Measurements from ENCODE around the gene TGIF1. TPM values are rescaled to one million over a fixed set of nuclear protein-coding genes. Genes with fewer than 3 reads are reported as not detected.

The TGIF1 gene
- total RNA-seq, 2 donors from 2014 or later, result 17.1 to 23.1 TPM

GRCh38 chr18:3426074-3426473 is 23.9 kb upstream of the TGIF1 start:
- WGBS, 2 donors, result 76 to 79% methylated on average over 4 of the region's 4 CpGs
- no peak for DNase-seq
- ATAC-seq, result no peak
- intact Hi-C loops (cut with DNase I), result no loop called here
- no peak for TF ChIP-seq POLR2A (IDR thresholded peaks at IDR 0.05)
- TF ChIP-seq, protein P1, sequence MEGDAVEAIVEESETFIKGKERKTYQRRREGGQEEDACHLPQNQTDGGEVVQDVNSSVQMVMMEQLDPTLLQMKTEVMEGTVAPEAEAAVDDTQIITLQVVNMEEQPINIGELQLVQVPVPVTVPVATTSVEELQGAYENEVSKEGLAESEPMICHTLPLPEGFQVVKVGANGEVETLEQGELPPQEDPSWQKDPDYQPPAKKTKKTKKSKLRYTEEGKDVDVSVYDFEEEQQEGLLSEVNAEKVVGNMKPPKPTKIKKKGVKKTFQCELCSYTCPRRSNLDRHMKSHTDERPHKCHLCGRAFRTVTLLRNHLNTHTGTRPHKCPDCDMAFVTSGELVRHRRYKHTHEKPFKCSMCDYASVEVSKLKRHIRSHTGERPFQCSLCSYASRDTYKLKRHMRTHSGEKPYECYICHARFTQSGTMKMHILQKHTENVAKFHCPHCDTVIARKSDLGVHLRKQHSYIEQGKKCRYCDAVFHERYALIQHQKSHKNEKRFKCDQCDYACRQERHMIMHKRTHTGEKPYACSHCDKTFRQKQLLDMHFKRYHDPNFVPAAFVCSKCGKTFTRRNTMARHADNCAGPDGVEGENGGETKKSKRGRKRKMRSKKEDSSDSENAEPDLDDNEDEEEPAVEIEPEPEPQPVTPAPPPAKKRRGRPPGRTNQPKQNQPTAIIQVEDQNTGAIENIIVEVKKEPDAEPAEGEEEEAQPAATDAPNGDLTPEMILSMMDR (IDR thresholded peaks at IDR 0.05), result no peak
- no peak overlapping the region for H3K27ac ChIP-seq
- no peaks in the 10 kb centered on the region for H3K27me3 ChIP-seq
- H3K9me3 ChIP-seq, result no peaks in the 10 kb centered on the region
- no peaks in the 10 kb centered on the region for H3K4me1 ChIP-seq
- H3K36me3 ChIP-seq (replicated peaks in 1 of 2; ENCODE audit: insufficient read depth in 1 of 2, low read depth in 2 of 2), result no peaks in the 10 kb centered on the region
- no peak overlapping the region for H3K4me3 ChIP-seq

GRCh38 chr18:3427944-3428343 is 22.0 kb upstream of the TGIF1 start:
- no peak overlapping the region for H3K27ac ChIP-seq
- DNase-seq (no peak), ATAC-seq (no peak)
- no peaks in the 10 kb centered on the region for H3K36me3 ChIP-seq (replicated peaks in 1 of 2; ENCODE audit: insufficient read depth in 1 of 2, low read depth in 2 of 2)
- intact Hi-C loops (cut with DNase I), result no loop called here
- no peaks in the 10 kb centered on the region for H3K4me1 ChIP-seq
- no peaks in the 10 kb centered on the region for H3K27me3 ChIP-seq
- TF ChIP-seq POLR2A (IDR thresholded peaks at IDR 0.05), result no peak
- TF ChIP-seq, protein P1 (IDR thresholded peaks at IDR 0.05), result no peak
- 76 to 80% methylated on average over 5 of the region's 5 CpGs for WGBS, 2 donors
- no peaks in the 10 kb centered on the region for H3K9me3 ChIP-seq
- H3K4me3 ChIP-seq, result no peak overlapping the region

DNA sequence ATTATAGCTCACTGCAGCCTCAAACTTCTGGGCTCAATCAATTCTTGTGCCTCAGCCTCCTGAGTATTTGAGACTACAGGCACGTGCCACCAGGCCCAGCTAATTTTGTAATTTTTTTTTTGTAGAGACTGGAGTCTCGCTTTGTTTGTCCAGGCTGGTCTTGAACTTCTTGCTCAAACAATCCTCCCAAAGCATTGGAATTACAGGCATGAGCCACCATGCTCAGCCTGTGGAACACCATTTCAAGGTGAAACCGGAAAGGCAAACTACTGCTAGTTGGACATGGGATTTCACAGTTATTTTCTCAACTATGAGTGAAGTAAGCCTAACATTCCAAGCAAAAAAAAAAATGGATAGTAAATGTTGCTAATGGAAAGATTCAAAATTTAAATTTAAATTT is 20.9 kb upstream of the TGIF1 start:
- no peak for TF ChIP-seq POLR2A (IDR thresholded peaks at IDR 0.05)
- TF ChIP-seq, protein P1 (IDR thresholded peaks at IDR 0.05), result no peak
- no peaks in the 10 kb centered on the region for H3K4me1 ChIP-seq
- intact Hi-C loops (cut with DNase I), result no loop called here
- no peaks in the 10 kb centered on the region for H3K36me3 ChIP-seq (replicated peaks in 1 of 2; ENCODE audit: insufficient read depth in 1 of 2, low read depth in 2 of 2)
- DNase-seq (no peak), ATAC-seq (no peak)
- no peak overlapping the region for H3K27ac ChIP-seq
- no peak overlapping the region for H3K4me3 ChIP-seq
- no peaks in the 10 kb centered on the region for H3K27me3 ChIP-seq
- no peaks in the 10 kb centered on the region for H3K9me3 ChIP-seq
- WGBS, 2 donors, result 88 to 91% methylated on average over 3 of the region's 3 CpGs

GRCh38 chr18:3434685-3435084 is 15.3 kb upstream of the TGIF1 start:
- DNase-seq, result no peak
- intact Hi-C loops (cut with DNase I), result no loop called here
- no peak for ATAC-seq
- TF ChIP-seq POLR2A (IDR thresholded peaks at IDR 0.05), result no peak
- TF ChIP-seq, protein P1 (IDR thresholded peaks at IDR 0.05), result no peak
- Histone ChIP-seq H3K27me3 (no peaks in the 10 kb centered on the region), H3K36me3 (replicated peaks in 1 of 2; ENCODE audit: insufficient read depth in 1 of 2, low read depth in 2 of 2) (no peaks in the 10 kb centered on the region), H3K4me3 (no peak overlapping the region), H3K9me3 (no peaks in the 10 kb centered on the region), H3K27ac (no peak overlapping the region), H3K4me1 (no peaks in the 10 kb centered on the region)
- 70 to 72% methylated on average over 4 of the region's 4 CpGs for WGBS, 2 donors

DNA sequence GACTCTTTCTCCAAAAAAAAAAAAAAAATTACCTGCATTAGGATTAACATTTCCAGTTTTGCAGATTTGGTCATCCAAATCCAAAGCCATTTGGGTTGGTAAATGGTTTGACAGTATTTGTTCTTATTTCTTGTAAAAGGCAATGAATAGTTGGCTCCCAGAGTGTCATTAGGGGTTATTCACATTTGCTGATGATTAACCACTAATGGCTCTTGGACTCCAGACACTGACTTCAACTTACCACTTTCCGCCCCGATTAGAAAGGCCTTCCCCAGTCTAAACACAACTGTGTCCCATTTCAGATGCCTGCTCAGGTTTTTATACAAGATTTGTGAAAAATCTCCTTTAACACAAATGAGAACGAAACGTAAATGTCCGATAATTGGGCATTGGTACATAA is 9.6 kb upstream of the TGIF1 start:
- WGBS, 2 donors, result 56 to 67% methylated on average over 5 of the region's 5 CpGs
- no peaks in the 10 kb centered on the region for H3K9me3 ChIP-seq
- no peaks in the 10 kb centered on the region for H3K27me3 ChIP-seq
- no peak for ATAC-seq
- peak overlapping the region in 1 of 4 donors; percentile 18 for H3K27ac ChIP-seq
- no peak for DNase-seq
- no peak for TF ChIP-seq POLR2A (IDR thresholded peaks at IDR 0.05)
- TF ChIP-seq, protein P1 (IDR thresholded peaks at IDR 0.05), result no peak
- H3K36me3 ChIP-seq (replicated peaks in 1 of 2; ENCODE audit: insufficient read depth in 1 of 2, low read depth in 2 of 2), result no peaks in the 10 kb centered on the region
- intact Hi-C loops (cut with DNase I), result no loop called here
- H3K4me3 ChIP-seq, result no peak overlapping the region
- no peaks in the 10 kb centered on the region for H3K4me1 ChIP-seq

Data from body of pancreas (tissue), 4 donors.